HepG2 (cell line): Measurements from ENCODE around the gene PAPSS1. TPM values are rescaled to one million over a fixed set of nuclear protein-coding genes. Genes with fewer than 3 reads are reported as not detected.

Experiments used
- ARID3A ChIP-seq: IDR thresholded peaks from 2 replicates; pipeline ENCODE4 v1.6.1; 2012; ENCODE audit warnings: low read depth, low read length, improper control_type of control experiment
- DR1 ChIP-seq: sonication (generic); formaldehyde crosslinking; IDR thresholded peaks from 2 replicates; pipeline ENCODE4 v1.8.0; 2021; ENCODE audit warnings: mild to moderate bottlenecking, missing genetic modification reagents, inconsistent platforms
- FOXA1 ChIP-seq, 2 experiments: fragments of 450-650 bp in 1 of 2; sonication (generic) in 1 of 2; formaldehyde crosslinking in 1 of 2; IDR thresholded peaks; 2 replicates each; pipeline versions ENCODE4 v1.4.0 to v1.6.1; 2016 to 2020; ENCODE audit warnings: missing genetic modification reagents in 1 of 2
- FOXJ3 ChIP-seq: sonication (generic); formaldehyde crosslinking; IDR thresholded peaks from 2 replicates; pipeline ENCODE4 v1.4.0; 2020; ENCODE audit warnings: missing genetic modification reagents, mild to moderate bottlenecking, borderline replicate concordance
- FOXK1 ChIP-seq: sonication (generic); formaldehyde crosslinking; IDR thresholded peaks from 2 replicates; pipeline ENCODE4 v1.4.0; 2020; ENCODE audit warnings: low read depth, missing genetic modification reagents, borderline replicate concordance
- FOXP1 ChIP-seq, 2 experiments: fragments of 450-650 bp in 1 of 2; IDR thresholded peaks; 2 replicates each; pipeline ENCODE4 v1.6.1; 2017 to 2018; ENCODE audit warnings: antibody characterized with exemption in 1 of 2
- FOXP4 ChIP-seq: sonication (generic); formaldehyde crosslinking; IDR thresholded peaks from 2 replicates; pipeline ENCODE4 v1.4.0; 2020; ENCODE audit warnings: missing genetic modification reagents
- HMG20A ChIP-seq: IDR thresholded peaks from 2 replicates; pipeline ENCODE4 v1.6.1; 2016; ENCODE audit warnings: borderline replicate concordance
- RXRB ChIP-seq: IDR thresholded peaks from 2 replicates; pipeline ENCODE4 v1.6.1; 2016; ENCODE audit warnings: borderline replicate concordance, missing genetic modification reagents, missing compliant biosample characterization
- SOX13 ChIP-seq, 3 experiments: fragments of 450-650 bp in 1 of 3; sonication (generic) in 1 of 3; formaldehyde crosslinking in 1 of 3; IDR thresholded peaks in 2 of 3; conservative IDR thresholded peaks in 1 of 3; 2 replicates each; pipeline versions ENCODE4 v1.5.0 to v1.6.1; 2016 to 2020; ENCODE audit warnings: antibody characterized with exemption in 1 of 3, mild to moderate bottlenecking in 1 of 3, missing compliant biosample characterization in 1 of 3, missing genetic modification reagents in 1 of 3, moderate library complexity in 1 of 3
- SOX6 ChIP-seq, 2 experiments: fragments of 450-650 bp in 1 of 2; sonication (generic) in 1 of 2; formaldehyde crosslinking in 1 of 2; IDR thresholded peaks; 2 replicates each; pipeline versions ENCODE4 v1.4.0 to v1.6.1; 2017 to 2020; ENCODE audit warnings: antibody characterized with exemption in 1 of 2, mild to moderate bottlenecking in 1 of 2, missing genetic modification reagents in 1 of 2
- TBX3 ChIP-seq: fragments of 450-650 bp; IDR thresholded peaks from 2 replicates; pipeline ENCODE4 v1.6.1; 2017; ENCODE audit warnings: antibody characterized with exemption, mild to moderate bottlenecking, inconsistent platforms, borderline replicate concordance
- ZNF232 ChIP-seq: sonication (generic); formaldehyde crosslinking; IDR thresholded peaks from 2 replicates; pipeline ENCODE4 v1.4.0; 2020; ENCODE audit warnings: missing genetic modification reagents, borderline replicate concordance
- ZNF615 ChIP-seq: sonication (generic); formaldehyde crosslinking; IDR thresholded peaks from 2 replicates; pipeline ENCODE4 v1.5.0; 2020; ENCODE audit warnings: mild to moderate bottlenecking, missing genetic modification reagents, borderline replicate concordance
- polyA plus RNA-seq, 8 experiments: library from polyadenylated mRNA; depleted of rRNA in 3 of 8; stranded (reverse) in 7 of 8; unstranded in 1 of 8; fragments of >200 nt; fragmentation: Illumina TruSeq in 4 of 8; extraction: Trizol in 4 of 8; gene quantifications; 2 replicates each; pipeline versions ENCODE4 v1.2.1 to v1.2.3, GENCODE V29; 2011 to 2016; ENCODE audit warnings: low read depth in 4 of 8, missing spikeins in 1 of 8, mixed read lengths in 1 of 8; ENCODE audit not compliant: insufficient read depth in 1 of 8
- total RNA-seq, 5 experiments: library from RNA; depleted of rRNA; stranded (reverse); fragments of >200 nt; fragmentation: Illumina TruSeq; extraction: Trizol; gene quantifications; 2 replicates each; pipeline ENCODE4 v1.2.3, GENCODE V29; 2016; ENCODE audit warnings: low read depth in 1 of 5
- TF ChIP-seq, protein P1 (sequence below): sonication (generic); formaldehyde crosslinking; conservative IDR thresholded peaks from 2 replicates; pipeline ENCODE4 v1.4.0; 2020; ENCODE audit warnings: mild to moderate bottlenecking, missing genetic modification reagents, moderate library complexity

PAPSS1 gene
- total and polyA plus RNA-seq, 2 of the 13 experiments (the other 11 are each of a cell fraction or from before 2014, with no cell fraction given): 105 to 126 TPM

DNA sequence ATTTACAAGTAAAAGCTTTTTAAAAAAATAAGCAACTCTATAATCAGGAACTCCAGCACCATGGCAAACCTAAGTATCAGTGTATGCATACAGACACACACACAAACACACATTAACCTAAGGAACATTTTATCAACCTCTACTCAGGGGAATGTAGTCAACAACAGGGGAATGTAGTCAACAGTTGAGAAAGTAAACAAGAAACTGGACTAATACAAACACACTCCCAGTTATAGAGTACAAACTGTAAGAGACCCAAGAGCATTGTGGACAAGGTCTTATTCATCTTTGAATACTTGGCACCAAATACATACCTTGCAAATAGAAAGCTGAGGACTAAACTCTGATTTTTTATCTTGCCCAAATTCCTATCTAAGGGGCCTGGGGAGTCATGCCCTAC, 36.2 kb downstream of the PAPSS1 start (continued):
- TF ChIP-seq ZNF232 (CRISPR knock-in tag) (no peak), SOX13 (IDR thresholded peaks at IDR 0.05) (no peak), SOX13 (CRISPR knock-in tag; conservative IDR thresholded peaks at IDR 0.05 in 1 of 2, IDR thresholded peaks at IDR 0.05 in 1 of 2) (peak in 1 of 2 experiments; percentile 84; a peak in 2 of 4 replicates), ARID3A (peak; percentile 88), FOXK1 (CRISPR knock-in tag) (peak; percentile 42; the same call in 1 of the 2 replicates), FOXJ3 (CRISPR knock-in tag) (peak; percentile 41; the same call in 1 of the 2 replicates), HMG20A (peak; percentile 46; the same call in 1 of the 2 replicates), TBX3 (peak; percentile 46; the same call in 1 of the 2 replicates), DR1 (CRISPR knock-in tag) (no peak), FOXA1 (IDR thresholded peaks at IDR 0.05) (peak; percentile 91), FOXA1 (CRISPR knock-in tag; IDR thresholded peaks at IDR 0.05) (peak; percentile 61), RXRB (CRISPR knock-in tag) (peak; percentile 36; the same call in 1 of the 2 replicates), SOX6 (IDR thresholded peaks at IDR 0.05) (no peak), SOX6 (CRISPR knock-in tag; IDR thresholded peaks at IDR 0.05) (peak; percentile 80), FOXP1 (IDR thresholded peaks at IDR 0.05) (peak; percentile 96), FOXP1 (CRISPR knock-in tag; IDR thresholded peaks at IDR 0.05) (peak; percentile 98), ZNF615 (CRISPR knock-in tag) (no peak), FOXP4 (peak; percentile 86)
- TF ChIP-seq, protein P1, sequence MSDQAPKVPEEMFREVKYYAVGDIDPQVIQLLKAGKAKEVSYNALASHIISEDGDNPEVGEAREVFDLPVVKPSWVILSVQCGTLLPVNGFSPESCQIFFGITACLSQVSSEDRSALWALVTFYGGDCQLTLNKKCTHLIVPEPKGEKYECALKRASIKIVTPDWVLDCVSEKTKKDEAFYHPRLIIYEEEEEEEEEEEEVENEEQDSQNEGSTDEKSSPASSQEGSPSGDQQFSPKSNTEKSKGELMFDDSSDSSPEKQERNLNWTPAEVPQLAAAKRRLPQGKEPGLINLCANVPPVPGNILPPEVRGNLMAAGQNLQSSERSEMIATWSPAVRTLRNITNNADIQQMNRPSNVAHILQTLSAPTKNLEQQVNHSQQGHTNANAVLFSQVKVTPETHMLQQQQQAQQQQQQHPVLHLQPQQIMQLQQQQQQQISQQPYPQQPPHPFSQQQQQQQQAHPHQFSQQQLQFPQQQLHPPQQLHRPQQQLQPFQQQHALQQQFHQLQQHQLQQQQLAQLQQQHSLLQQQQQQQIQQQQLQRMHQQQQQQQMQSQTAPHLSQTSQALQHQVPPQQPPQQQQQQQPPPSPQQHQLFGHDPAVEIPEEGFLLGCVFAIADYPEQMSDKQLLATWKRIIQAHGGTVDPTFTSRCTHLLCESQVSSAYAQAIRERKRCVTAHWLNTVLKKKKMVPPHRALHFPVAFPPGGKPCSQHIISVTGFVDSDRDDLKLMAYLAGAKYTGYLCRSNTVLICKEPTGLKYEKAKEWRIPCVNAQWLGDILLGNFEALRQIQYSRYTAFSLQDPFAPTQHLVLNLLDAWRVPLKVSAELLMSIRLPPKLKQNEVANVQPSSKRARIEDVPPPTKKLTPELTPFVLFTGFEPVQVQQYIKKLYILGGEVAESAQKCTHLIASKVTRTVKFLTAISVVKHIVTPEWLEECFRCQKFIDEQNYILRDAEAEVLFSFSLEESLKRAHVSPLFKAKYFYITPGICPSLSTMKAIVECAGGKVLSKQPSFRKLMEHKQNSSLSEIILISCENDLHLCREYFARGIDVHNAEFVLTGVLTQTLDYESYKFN (CRISPR knock-in tag): peak; percentile 72
